Vagina (tissue), 2 donors: ENCODE measurements around the gene IGFBP6. TPM values are rescaled to one million over a fixed set of nuclear protein-coding genes. Genes with fewer than 3 reads are reported as not detected.
A peak's percentile ranks its signal among the peaks of the same experiment; 100 is the strongest.

Experiments
- DNase-seq, 2 donors: peaks; one replicate each; pipeline ENCODE4 v3.0.0-alpha.2; 2017; ENCODE audit errors: extremely low spot score in 2 of 2
- H3K27ac ChIP-seq: fragments of 200-600 bp; sonication (generic); one replicate; pipeline ENCODE4 v1.5.1; 2019
- H3K27me3 ChIP-seq: fragments of 200-600 bp; sonication (generic); one replicate; pipeline ENCODE4 v1.5.1; 2019
- H3K36me3 ChIP-seq, 2 donors: fragments of 200-600 bp; sonication (generic); one replicate each; pipeline ENCODE4 v1.5.1; 2017 to 2019
- H3K4me1 ChIP-seq: fragments of 200-600 bp; sonication (generic); one replicate; pipeline ENCODE4 v1.5.1; 2019
- H3K4me3 ChIP-seq, 2 donors: fragments of 200-600 bp; sonication (generic); 1 replicate in 1 of 2; 2 replicates in 1 of 2; pipeline ENCODE4 v1.5.1; 2016 to 2019
- H3K9me3 ChIP-seq: fragments of 200-600 bp; sonication (generic); one replicate; pipeline ENCODE4 v1.5.1; 2019
- POLR2A ChIP-seq, 2 donors: fragments of 450-650 bp; IDR thresholded peaks; one replicate each; pipeline ENCODE4 v1.6.1; 2017; ENCODE audit warnings: antibody characterized with exemption in 2 of 2, mild to moderate bottlenecking in 2 of 2, moderate library complexity in 2 of 2
- POLR2AphosphoS5 ChIP-seq, 2 donors: sonication (generic); formaldehyde crosslinking; IDR thresholded peaks; one replicate each; pipeline ENCODE4 v1.9.0; 2017; ENCODE audit warnings: antibody characterized with exemption in 2 of 2, mild to moderate bottlenecking in 2 of 2, low read depth in 1 of 2; ENCODE audit not compliant: insufficient read depth in 1 of 2
- intact Hi-C: fragments of 100-400 bp; cut with DNase I; formaldehyde crosslinking; loops from one replicate; pipeline ENCODE4 v1.15.1; 2023
- total RNA-seq: library from RNA; depleted of rRNA; stranded (reverse); fragments of >200 nt; gene quantifications from one replicate; pipeline ENCODE4 v1.2.3, GENCODE V29; 2016
- TF ChIP-seq, protein P1 (sequence below), 3 experiments: fragments of 450-650 bp in 2 of 3; fragments of 200-600 bp in 1 of 3; sonication (generic) in 1 of 3; IDR thresholded peaks; one replicate each; pipeline ENCODE4 v1.5.1; 2017 to 2019; ENCODE audit warnings: antibody characterized with exemption in 3 of 3, mild to moderate bottlenecking in 2 of 3, moderate library complexity in 2 of 3

The IGFBP6 gene
- total RNA-seq, 1 donor from 2014 or later: 684 TPM

DNA sequence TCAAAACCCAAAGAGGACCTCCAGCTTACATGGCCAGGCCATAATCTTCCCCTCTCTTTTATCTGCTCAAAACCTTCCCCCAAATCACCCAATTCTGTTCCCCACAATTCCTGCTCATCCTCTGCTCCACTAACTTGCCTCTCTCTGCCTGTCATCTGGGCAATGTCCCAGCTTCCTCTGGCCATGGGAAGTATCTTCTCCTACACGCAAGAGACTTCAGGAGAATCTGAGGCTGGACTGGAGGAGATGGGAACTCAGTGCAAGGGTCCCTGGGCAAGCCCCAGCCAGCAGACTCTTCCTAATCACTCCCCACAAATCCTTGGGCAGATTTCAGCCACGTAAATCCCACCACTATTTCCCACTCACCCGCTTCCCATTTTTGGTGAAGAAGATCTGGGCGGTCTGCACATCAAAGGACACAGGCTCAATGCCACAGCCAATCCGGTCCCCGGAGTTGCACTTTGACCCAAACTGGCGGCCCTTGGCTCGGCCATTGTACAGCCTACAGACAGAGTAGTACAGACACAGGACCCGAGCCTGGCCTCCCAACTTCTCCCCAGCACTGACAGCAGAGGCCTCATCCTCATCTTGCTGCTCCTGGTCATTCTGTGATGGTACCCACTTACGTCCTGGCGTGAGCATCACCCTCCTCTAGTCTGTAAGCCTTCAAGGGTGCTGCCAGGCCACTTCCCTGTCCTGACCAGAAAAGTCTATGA, 23.0 kb upstream of the IGFBP6 start:
- peak in 1 of 2 donors; percentile 87 for DNase-seq
- Histone ChIP-seq H3K27ac (peak overlapping the region; percentile 83), H3K27me3 (no peaks in the 10 kb centered on the region), H3K4me1 (peaks cover 88% of the 10 kb centered on the region), H3K9me3 (no peaks in the 10 kb centered on the region), H3K4me3 (no peak overlapping the region), H3K36me3 (peaks cover 0 to 30% of the 10 kb centered on the region in 2 donors)
- intact Hi-C loops: loop anchor here (5.0 kb wide), 1 partner anchor 672 kb away; no protein-coding TSS in a partner anchor
- TF ChIP-seq, protein P1, sequence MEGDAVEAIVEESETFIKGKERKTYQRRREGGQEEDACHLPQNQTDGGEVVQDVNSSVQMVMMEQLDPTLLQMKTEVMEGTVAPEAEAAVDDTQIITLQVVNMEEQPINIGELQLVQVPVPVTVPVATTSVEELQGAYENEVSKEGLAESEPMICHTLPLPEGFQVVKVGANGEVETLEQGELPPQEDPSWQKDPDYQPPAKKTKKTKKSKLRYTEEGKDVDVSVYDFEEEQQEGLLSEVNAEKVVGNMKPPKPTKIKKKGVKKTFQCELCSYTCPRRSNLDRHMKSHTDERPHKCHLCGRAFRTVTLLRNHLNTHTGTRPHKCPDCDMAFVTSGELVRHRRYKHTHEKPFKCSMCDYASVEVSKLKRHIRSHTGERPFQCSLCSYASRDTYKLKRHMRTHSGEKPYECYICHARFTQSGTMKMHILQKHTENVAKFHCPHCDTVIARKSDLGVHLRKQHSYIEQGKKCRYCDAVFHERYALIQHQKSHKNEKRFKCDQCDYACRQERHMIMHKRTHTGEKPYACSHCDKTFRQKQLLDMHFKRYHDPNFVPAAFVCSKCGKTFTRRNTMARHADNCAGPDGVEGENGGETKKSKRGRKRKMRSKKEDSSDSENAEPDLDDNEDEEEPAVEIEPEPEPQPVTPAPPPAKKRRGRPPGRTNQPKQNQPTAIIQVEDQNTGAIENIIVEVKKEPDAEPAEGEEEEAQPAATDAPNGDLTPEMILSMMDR (IDR thresholded peaks at IDR 0.05): no peak
- TF ChIP-seq POLR2AphosphoS5 (IDR thresholded peaks at IDR 0.05; ENCODE audit: insufficient read depth in 1 of 2, low read depth in 1 of 2): no peak
- no peak for TF ChIP-seq POLR2A (IDR thresholded peaks at IDR 0.05)

DNA sequence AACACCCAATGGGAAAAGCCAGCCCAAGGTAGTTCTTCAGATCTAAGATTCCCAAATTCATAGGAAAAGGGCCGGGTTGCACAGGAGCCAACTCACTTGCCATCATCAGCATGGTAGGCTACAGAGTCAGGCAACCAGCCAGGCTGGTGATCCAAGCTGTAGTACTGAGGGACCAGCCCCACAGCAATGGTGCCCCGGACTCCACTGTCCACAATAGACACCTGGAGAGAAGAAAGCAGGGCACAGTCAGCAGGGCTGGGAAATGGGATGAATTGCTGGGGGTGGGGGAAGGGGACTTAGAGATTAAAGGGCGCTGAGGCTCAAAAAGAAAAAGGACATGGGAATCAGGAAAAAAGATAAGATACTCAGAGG, 22.5 kb upstream of the IGFBP6 start:
- peaks cover 0 to 30% of the 10 kb centered on the region in 2 donors for H3K36me3 ChIP-seq
- DNase-seq: no peak
- intact Hi-C loops: loop anchor here (5.0 kb wide), 1 partner anchor 673 kb away; no protein-coding TSS in a partner anchor

DNA sequence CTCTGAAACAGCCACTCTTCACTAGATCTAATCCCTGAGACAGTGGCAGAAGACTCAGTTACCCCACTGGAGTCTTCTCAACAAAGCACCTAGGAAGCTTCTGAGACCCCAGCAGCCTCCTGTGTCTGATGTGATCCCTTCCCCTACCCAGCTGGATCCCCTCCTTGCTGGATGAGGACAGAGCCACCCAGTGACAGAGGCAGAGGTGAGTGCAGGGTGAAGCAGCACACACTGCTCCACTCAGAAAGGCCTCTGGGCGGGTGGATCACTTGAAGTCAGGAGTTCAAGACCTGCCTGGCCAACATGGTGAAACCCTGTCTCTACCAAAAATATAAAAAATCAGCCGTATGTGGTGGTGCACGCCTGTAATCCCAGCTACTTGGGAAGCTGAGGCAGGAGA, 21.0 kb upstream of the IGFBP6 start:
- H3K27ac ChIP-seq: peak overlapping the region; percentile 83
- no peak overlapping the region for H3K4me3 ChIP-seq
- no peak for DNase-seq
- H3K9me3 ChIP-seq: no peaks in the 10 kb centered on the region
- H3K4me1 ChIP-seq: peaks cover 74% of the 10 kb centered on the region
- intact Hi-C loops: no loop called here
- TF ChIP-seq POLR2AphosphoS5 (IDR thresholded peaks at IDR 0.05; ENCODE audit: insufficient read depth in 1 of 2, low read depth in 1 of 2) (no peak), POLR2A (IDR thresholded peaks at IDR 0.05) (no peak)
- TF ChIP-seq, protein P1 (IDR thresholded peaks at IDR 0.05): no peak
- no peaks in the 10 kb centered on the region for H3K27me3 ChIP-seq
- peaks cover 0 to 30% of the 10 kb centered on the region in 2 donors for H3K36me3 ChIP-seq

More for the DNA sequence above, 22.5 kb upstream of the IGFBP6 start:
- H3K27me3 ChIP-seq: no peaks in the 10 kb centered on the region
- H3K4me3 ChIP-seq: no peak overlapping the region
- peaks cover 86% of the 10 kb centered on the region for H3K4me1 ChIP-seq
- H3K27ac ChIP-seq: peak overlapping the region; percentile 83
- TF ChIP-seq, protein P1 (IDR thresholded peaks at IDR 0.05): no peak
- TF ChIP-seq POLR2A (IDR thresholded peaks at IDR 0.05): no peak
- TF ChIP-seq POLR2AphosphoS5 (IDR thresholded peaks at IDR 0.05; ENCODE audit: insufficient read depth in 1 of 2, low read depth in 1 of 2): no peak
- H3K9me3 ChIP-seq: no peaks in the 10 kb centered on the region

DNA sequence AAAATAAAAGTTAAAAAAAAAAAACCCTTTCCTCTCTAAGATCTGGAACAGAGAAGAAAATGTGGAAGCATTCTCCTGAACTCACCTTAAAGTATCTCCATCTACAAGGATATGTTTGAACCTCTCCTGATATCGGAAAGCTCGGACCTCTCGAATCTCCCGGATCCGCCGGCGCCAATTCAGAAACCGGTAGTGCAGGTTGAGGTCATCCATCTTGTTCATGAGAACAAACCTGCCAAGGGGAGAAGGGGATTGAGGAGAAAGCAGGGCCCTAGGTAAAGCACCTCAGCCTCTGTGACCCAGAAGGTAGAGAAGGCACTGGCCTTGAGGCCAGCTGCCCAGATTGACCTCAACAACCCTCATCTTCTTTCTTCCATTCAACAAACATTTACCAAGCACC, 20.4 kb upstream of the IGFBP6 start:
- Histone ChIP-seq H3K4me1 (peaks cover 69% of the 10 kb centered on the region), H3K4me3 (no peak overlapping the region), H3K36me3 (peaks cover 0 to 30% of the 10 kb centered on the region in 2 donors), H3K27me3 (no peaks in the 10 kb centered on the region), H3K9me3 (no peaks in the 10 kb centered on the region), H3K27ac (peak overlapping the region; percentile 83)
- intact Hi-C loops: no loop called here
- TF ChIP-seq POLR2AphosphoS5 (IDR thresholded peaks at IDR 0.05; ENCODE audit: insufficient read depth in 1 of 2, low read depth in 1 of 2) (no peak), POLR2A (IDR thresholded peaks at IDR 0.05) (no peak)
- TF ChIP-seq, protein P1 (IDR thresholded peaks at IDR 0.05): no peak
- DNase-seq: peak in 1 of 2 donors; percentile 84
